DMS 273 (cell line): ENCODE data around the gene ESYT2.
A peak's percentile ranks its signal among the peaks of the same experiment; 100 is the strongest.

ENCODE experiments used
- DNase-seq: peaks from one replicate; lab custom pipeline; 2025; ENCODE audit not compliant: unreplicated experiment; lab: John Stamatoyannopoulos, UW

Gene ESYT2

DNA sequence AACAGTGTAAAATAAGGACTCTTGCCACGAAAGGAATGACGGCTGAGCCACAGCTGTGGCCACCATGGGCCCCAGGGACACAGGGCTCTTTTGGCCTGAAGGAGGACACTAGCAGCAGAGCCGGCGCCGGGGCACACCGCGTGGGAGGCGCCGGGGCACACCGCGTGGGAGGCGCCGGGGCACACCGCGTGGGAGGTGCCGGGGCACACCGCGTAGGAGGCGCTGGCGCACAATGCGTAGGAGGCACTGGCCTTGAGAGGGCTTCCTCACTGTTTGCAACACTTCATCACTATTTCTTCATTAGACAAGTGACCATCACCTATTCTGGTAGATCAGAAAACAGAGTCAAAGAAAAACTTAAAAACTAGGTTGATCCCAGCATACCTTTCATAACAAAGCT, 23.4 kb downstream of the ESYT2 start:
- DNase-seq, result no peak

DNA sequence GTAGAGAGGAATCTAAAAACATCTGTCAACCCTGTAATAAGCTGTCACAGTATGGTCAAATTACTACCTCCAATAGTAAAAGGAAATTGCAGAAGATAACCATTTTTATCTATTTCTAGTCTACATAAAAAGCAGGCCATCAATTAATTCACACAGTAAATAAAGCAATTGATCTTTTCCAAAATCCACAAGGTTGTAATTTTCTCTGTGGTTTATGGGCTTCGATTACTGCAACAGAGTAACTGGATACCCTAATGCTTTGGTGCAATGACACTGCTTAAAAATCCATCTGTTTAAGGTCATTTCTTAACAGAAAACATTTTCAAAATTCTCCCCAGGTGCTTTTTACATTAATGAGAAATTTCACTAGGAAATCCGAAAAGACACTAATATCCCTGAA, 23.9 kb downstream of the ESYT2 start:
- DNase-seq, result no peak

DNA sequence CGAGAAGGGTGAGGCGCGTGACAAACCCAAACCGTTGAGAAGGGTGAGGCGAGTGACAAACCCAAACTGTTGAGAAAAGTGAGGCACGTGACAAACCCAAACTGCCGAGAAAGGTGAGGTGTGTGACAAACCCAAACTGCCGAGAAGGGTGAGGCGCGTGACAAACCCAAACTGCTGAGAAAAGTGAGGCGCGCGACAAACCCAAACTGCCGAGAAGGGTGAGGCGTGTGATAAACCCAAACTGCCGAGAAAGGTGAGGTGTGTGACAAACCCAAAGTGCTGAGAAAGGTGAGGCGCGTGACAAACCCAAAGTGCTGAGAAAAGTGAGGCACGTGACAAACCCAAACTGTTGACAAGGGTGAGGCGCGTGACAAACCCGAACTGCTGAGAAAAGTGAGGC, 25.0 kb downstream of the ESYT2 start:
- no peak for DNase-seq

DNA sequence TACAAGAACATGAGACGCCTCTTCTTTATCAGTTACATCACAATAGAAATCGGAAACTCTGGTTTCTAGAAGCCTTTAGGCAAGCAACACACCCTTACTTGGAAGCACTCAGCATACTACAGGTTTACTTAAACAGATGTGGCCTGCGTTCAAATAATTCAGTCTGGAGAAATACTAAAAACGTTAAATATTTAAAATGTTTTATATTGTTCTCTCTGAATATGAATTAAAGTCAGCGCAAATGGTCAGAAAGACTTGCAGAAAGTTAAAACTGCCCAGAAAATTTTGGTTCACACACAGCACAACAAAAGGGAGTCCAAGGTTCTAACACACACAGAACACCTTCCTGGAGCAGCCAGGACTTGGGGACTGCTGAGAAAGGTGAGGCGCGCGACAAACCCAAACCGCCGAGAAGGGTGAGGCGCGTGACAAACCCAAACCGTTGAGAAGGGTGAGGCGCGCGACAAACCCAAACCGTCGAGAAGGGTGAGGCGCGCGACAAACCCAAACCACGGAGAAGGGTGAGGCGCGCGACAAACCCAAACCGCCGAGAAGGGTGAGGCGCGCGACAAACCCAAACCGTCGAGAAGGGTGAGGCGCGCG, 25.8 kb downstream of the ESYT2 start:
- DNase-seq, result no peak

DNA sequence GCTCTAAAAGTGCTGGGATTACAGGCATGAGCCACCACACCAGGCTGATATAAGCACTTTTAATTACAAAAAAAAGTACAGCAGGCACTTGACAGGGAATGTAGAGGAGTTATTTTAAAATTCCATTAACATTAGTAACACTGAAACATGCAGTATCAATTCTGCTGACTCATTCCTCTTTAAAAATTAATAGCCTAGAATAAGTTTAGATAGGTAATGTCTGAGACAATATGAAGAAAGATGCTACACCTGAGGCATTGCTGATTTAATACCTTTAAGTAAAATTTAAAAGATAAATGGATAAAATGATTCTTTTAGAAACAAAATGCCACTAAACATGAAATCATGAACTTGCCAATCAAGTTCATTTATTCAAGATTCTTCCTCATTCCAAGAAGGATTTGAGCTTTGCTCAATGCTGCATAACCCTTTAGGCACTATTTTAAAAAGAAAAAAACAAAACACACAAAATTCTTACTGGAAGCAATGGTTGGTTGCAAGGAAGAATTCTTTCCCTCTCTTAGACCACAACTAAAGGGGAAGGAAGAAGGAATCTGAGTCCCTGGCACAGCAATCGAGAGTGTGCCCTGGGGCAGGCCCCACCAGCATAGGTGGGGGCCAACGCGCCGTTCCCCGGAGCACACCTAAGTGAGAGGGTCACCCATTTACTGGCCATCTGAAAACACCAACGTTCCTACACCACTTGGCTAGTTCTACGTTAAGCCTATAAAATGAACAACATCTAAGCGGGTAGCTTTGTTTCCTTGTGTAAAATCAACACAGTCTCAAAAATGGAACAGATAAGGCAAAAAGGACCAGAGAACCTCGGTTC, 26.6 kb downstream of the ESYT2 start:
- DNase-seq, result no peak

DNA sequence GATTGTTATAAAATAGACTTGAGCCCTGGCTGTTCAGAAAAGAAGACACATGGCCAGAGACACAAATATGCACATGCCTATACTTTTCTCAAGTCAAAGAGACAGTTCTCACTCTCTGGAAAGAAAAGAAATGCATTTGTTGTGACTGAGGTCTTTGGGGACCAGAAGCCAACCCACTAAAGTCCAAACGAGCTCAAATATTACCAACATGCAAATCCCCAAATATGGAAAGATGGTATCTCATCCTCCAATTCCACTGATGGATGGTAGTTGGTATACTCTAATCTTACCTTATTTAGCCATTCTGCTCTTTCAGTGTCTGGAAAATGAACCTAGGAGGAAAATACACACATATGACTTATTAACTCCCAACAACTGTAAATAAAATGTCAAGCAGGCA, 30.6 kb downstream of the ESYT2 start:
- DNase-seq, result no peak

DNA sequence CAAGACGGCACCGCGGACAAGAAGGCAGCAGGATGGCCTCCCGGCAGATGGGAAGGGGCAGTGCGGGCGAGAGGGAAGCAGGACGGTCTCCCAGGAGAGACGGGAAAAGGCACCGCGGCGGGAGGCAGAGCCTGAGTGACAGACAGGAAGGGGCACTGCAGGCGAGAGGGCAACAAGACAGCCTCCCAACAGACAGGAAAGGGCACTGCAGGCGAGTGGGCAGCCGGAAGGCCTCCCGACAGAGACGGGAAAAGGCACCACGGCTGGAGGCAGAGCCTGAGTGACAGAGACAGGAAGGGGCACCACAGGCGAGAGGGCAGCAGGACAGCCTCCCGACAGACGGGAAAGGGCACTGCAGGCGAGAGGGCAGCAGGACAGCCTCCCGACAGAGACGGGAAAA, 32.6 kb downstream of the ESYT2 start:
- DNase-seq, result no peak

DNA sequence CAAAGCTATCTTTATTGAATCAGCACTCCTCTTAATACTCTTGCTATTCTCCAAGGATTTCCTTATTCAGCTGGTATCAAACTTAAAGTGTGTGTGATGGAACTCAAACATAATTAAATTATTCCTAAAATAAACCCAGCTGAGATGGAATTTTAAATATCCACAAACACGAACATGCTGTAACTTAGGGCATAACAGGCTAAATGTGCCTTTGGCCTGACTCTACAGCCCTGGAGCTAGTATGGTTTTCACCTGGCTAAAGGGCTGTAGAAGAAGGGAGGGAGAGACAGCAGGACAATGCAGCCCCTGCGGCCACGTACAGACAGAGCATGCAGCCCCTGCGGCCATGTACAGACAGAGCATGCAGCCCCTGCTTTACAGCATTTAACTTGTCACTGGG, 34.0 kb downstream of the ESYT2 start:
- no peak for DNase-seq

DNA sequence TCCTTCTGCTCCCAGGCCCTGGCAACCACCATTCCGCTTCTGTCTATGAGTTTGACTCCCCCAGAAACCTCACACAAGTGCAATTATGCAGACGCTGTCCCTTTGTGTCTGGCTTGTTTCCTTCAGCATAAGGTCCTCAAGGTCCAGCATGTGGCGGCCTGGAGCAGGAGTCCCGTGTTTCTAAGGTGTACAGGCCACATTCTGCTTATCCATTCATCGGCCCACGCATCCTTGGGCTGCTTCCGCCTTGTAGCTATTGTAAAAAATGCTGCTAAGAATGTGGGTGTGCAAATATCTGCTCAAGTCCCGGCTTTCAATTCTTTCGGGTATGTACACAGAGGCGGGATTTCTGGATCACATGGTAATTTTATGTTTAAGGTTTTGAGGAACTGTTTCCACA, 38.2 kb downstream of the ESYT2 start:
- DNase-seq, result no peak

DNA sequence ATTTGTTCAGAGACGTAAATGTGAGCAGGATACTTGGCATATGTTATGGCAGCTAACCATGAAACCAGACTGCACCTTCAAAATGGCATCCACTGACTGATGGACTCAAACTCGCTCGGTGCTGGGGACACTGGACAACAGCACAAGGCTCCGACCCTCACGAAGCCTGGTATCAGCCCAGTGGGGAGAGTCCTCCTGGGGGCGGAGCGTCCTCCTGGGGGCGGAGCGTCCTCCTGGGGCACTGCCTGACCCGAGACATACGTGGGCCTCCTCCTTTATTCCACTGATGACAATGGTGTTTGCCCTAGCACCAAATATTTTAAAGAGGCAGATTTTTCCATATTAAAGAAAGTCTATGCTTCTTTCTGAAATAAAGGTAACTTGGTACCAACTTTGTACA, 39.5 kb downstream of the ESYT2 start:
- no peak for DNase-seq

DNA sequence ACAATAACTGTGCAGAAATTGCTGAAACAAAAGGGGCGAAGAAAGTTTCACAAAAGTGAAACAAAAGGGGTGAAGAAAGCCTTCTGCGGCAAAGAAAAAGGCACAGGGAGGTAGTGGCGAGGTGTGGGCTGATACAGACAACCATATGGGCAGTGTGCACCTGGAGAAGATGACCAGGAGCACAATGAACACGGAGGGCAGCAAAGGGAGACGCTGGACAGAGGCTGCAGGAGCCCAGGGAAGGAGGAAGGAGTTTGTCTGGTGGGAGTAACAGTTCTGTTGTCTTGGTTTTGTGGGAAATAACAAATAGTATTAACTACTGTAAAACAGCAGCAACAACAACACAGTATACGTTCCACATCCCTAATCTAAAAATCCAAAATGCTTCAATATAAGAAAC, 42.4 kb downstream of the ESYT2 start:
- DNase-seq, result no peak

DNA sequence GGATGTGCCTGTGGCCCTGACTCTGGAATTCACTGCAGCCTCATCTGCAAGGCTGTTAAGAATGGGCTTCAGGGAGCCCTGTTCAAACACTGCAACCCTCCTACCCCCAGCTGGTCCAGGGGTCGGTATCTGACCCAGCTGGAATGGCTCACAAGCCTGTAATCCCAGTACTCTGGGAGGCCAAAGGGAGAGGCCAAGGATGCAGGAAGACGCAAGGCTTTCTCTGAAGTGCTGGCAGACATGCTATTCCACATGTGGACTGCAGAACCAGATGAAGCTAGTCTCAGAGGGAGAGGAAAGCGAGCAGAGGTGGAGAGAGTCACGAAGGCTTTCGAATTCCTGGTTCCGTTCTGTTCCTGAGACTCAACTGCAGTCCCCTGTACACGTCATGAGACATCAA, 45.0 kb downstream of the ESYT2 start:
- DNase-seq, result no peak

DNA sequence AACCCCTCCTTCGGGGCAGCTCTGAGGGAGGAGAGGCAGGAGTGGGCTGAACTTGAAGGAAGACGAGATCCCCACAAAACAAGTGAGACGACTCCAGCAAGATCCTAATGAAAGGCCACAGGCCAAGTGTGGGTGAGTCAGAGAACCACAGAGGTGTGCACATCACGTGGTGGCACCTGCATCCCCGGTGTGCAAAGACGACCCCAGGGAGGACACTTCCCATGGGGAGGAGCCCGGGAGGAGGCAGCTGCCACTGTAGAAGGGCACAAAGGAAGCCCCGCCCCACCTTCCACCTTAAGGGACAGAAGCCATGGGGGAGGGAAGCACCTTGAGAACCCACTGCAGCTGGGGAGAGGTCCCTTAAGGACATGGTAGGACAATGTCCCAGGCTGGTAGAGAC, 45.7 kb downstream of the ESYT2 start:
- no peak for DNase-seq

DNA sequence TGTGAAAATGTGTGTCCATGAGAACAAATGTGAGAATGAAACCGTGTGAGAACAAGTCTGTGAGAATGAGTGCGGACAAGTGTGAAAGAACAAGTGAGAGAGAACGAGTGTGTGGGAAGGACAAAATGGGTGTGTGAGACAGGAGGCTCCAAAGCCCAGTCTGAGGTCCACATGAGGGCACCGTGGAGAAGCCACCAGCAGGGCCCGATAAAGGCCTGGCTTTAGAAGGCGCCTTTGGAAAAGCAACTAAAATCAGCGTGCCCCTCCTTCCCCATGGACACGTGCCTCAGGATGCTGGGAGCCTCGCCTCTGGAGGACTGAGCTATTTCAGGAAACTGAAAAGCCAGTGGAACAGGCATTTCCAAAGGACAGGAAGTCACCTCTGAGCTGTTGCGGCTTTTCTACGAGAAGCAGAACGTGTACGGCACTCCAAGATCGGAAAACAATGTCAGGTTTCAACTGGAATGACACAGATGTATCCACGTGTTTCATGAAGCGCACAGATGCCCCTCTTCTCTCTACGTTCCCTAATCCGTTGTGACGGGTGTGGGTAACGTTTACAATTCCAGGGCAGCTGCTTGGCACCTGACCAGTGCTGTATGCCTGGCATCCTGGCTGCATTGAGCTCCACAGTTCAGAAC, 46.4 kb downstream of the ESYT2 start:
- peak; percentile 57 for DNase-seq

DNA sequence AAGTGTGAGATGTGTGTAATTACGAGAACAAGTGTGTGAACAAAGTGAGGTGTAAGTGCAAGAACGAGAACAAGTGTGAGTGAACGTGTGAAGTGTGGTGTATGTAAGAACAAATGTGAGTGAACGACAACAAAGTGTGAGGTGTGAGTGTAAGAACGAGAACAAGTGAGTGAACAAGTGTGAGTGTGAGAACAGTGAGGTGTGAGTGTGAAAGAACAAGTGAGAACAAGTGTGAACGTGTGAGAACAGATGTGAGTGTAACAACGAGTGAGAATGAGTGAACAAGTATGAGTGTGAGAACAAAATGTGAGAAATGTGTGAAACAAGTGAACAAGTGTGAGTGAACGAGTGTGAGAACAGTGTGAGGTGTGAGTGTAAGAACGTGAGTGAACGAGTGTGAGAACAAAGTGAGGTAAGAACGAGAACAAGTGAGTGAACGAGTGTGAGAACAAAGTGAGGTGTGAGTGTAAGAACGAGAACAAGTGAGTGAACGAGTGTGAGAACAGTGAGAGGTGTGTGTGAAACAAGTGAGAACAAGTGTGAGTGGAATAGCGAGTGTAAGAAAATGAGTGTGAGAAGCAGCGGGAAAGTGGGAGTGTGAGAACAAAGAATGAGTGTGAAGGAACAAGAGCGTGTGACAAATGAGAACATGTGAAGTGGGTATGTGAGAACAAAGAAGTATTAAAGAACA, 47.2 kb downstream of the ESYT2 start:
- DNase-seq, result no peak

DNA sequence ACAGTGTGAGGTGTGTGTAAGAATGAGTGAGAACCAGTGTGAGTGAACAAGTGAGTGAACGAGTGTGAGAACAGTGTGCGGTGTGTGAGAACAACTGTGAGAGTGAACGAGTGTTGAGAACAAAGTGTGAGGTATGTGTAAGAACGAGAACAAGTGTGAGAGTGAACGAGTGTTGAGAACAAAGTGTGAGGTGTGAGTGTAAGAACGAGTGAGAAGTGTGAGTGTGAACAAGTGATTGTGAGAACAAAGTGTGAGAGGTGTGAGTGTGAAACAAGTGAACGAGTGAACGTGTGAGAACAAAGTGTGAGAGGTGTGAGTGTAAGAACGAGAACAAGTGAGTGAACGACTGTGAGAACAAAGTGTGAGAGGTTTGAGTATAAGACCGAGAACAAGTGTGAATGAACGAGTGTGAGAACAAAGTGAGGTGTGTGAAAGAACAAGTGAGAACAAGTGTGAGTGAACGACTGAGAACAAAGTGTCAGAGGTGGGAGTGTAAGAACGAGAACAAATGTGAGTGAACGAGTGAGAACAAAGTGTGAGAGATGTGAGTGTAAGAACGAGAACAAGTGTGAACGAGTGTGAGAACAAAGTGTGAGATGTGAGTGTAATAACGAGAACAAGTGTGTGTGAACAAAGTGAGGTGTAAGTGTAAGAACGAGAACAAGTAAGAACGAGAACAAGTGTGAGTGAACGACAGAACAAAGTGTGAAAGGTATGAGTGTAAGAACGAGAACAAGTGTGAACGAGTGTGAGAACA, 47.9 kb downstream of the ESYT2 start:
- no peak for DNase-seq

DNA sequence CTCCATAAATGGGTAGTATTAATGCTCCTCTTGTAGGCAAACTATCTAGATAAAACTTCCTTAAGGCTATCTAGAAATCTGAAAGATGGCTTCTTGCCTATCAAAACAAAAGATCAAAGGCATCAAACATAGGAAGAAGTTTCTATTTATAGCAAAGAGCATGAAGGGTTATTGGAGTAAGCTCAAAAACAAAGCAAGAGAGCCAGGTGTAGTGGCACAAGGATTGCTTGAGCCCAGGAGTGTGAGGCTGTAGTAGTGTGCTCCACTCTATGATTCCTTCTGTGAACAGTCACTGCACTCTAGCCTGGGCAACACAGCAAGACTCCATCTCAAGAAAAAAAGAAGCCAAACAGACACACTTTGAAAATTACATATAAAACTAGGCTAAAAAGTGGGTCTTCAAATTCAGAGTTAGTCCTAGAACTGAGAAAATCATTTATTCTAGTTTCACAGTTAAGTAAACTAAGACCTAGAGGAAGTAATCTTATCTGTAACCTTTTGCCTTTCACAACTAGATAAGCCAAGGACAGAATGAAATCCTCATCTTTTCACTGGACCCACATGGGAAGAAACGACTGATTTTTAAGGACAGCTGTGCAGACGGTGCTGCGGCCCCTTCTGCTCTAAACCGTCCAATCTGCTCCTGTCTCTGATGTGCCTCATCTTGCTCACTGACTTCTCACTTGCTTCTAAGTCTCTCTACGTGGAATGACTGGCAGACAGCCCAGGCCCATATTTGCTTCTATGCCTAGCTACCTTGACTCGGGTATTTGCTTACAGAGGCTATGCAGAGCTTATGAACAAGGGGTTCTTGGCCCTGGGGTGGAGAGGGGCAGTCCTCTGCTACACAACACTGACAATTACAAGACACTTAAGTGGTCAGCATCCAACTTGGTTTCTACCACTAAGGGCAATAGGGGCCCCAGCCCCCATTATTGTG, 50.0 kb downstream of the ESYT2 start:
- peak; percentile 29 for DNase-seq

DNA sequence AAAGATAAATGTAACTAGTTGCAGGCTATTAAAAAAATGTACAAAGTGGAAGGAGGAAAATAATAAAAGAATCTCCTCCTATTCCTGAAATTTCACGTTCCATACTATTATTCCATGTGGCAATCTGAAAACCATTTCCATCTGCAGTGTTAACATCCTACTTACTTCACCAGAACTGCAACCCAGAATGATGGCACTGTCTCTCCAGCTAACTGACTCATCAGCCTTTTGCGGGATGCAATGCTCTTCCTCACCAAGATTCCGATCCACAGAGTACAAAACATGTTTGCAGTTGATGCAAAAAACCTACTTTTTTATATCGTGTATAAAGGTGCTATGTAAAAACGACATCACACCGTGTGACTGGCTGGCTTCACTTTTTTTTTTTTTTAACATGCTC, 50.8 kb downstream of the ESYT2 start:
- no peak for DNase-seq

DNA sequence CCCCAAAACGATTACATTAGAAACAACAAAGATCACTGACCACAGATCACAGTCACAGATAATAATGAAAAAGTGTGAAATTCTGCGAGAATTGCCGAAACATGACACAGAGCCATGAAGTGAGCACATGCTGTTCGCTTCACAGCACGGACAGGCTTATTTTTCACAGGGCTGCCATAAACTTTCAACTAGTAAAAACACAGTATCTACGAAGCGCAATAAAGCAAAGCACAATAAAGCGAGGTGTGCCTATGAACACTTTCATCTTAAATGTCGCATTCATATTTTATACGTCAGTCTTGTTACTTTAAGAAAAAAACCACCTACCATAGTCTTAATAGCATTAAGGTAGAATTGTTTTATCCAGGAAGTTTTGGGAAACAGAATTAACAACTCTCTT, 51.5 kb downstream of the ESYT2 start:
- no peak for DNase-seq

DNA sequence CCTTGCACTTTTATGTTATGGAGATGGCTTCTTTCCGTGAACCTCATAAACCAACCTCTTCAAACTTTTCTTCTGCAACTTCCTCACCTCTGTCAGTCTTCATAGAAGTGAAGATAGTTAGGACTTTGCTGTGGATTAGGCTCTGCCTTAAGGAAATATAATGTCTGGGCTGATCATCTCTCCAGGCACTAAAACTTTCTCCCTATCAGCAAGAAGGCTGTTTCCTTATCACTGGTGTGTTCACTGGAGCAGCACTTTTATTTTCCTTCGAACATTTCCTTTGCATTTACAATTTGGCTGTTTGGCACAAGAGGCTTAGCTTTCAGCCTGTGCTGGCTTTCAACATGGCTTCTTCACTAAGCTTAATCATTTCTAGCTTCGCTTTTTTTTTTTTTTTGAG, 52.8 kb downstream of the ESYT2 start:
- no peak for DNase-seq
